GM10847 (cell line): Measurements from ENCODE around the gene ATXN1.

ENCODE experiments used
- POLR2A ChIP-seq: IDR thresholded peaks from 2 replicates; pipeline ENCODE4 v1.6.1; 2011; ENCODE audit not compliant: insufficient read length; ENCODE audit errors: extremely low read depth

The ATXN1 gene

GRCh38 chr6:16333580-16333979 lies 427.7 kb downstream of the ATXN1 start:
- no peak for TF ChIP-seq POLR2A

GRCh38 chr6:16332175-16332542 lies 429.1 kb downstream of the ATXN1 start:
- no peak for TF ChIP-seq POLR2A

GRCh38 chr6:16331384-16332174 lies 429.7 kb downstream of the ATXN1 start:
- TF ChIP-seq POLR2A = no peak

- TF ChIP-seq POLR2A = no peak
Measured at GRCh38 chr6:16329233-16329632, 432.0 kb downstream of the ATXN1 start.

- TF ChIP-seq POLR2A = no peak
Measured at GRCh38 chr6:16327777-16328325, 433.4 kb downstream of the ATXN1 start.

- no peak for TF ChIP-seq POLR2A
Measured at GRCh38 chr6:16326971-16327776, 434.1 kb downstream of the ATXN1 start.

- TF ChIP-seq POLR2A = no peak
Measured at GRCh38 chr6:16326531-16326930, 434.7 kb downstream of the ATXN1 start.

- TF ChIP-seq POLR2A = no peak
Measured at GRCh38 chr6:16324606-16325225, 436.5 kb downstream of the ATXN1 start.

GRCh38 chr6:16324184-16324583 lies 437.1 kb downstream of the ATXN1 start:
- no peak for TF ChIP-seq POLR2A

- TF ChIP-seq POLR2A = no peak
Measured at GRCh38 chr6:16322666-16323312, 438.5 kb downstream of the ATXN1 start.

- no peak for TF ChIP-seq POLR2A
Measured at GRCh38 chr6:16321826-16322225, 439.4 kb downstream of the ATXN1 start.

- no peak for TF ChIP-seq POLR2A
Measured at GRCh38 chr6:16321341-16321710, 439.9 kb downstream of the ATXN1 start.

GRCh38 chr6:16320533-16321340 lies 440.5 kb downstream of the ATXN1 start:
- TF ChIP-seq POLR2A = no peak

GRCh38 chr6:16319813-16320532 lies 441.3 kb downstream of the ATXN1 start:
- no peak for TF ChIP-seq POLR2A
